Renal cortex interstitium (tissue), 11 donors: ENCODE data around the gene WWTR1. TPM values are rescaled to one million over a fixed set of nuclear protein-coding genes. Genes with fewer than 3 reads are reported as not detected.
A peak's percentile ranks its signal among the peaks of the same experiment; 100 is the strongest.

Source experiments
- DNase-seq, 11 donors: peaks; one replicate each; pipeline ENCODE4 v3.0.0-alpha.2; 2013; ENCODE audit warnings: low read depth in 9 of 11, low spot score in 4 of 11; ENCODE audit errors: extremely low read depth in 1 of 11
- polyA plus RNA-seq, 3 donors: library from polyadenylated mRNA; unstranded; fragments of 120-200 nt; gene quantifications; one replicate each; pipeline ENCODE4 v1.2.1, GENCODE V29; 2013; ENCODE audit not compliant: insufficient read length in 3 of 3

Gene WWTR1
- polyA plus RNA-seq, 3 donors: 92.3 to 117 (median 111) TPM

GRCh38 chr3:149662240-149662887 is 4.5 kb upstream of the WWTR1 start:
- no peak for DNase-seq

GRCh38 chr3:149660462-149660861 is 2.6 kb upstream of the WWTR1 start:
- no peak for DNase-seq

- DNase-seq: peak; percentile 59 to 84 (median 72)
Observed at GRCh38 chr3:149658744-149659497, 1.1 kb upstream of the WWTR1 start.

GRCh38 chr3:149657321-149657925 is 402 bp downstream of the WWTR1 start:
- DNase-seq: peak in 5 of 11 donors; percentile 19 to 73 (median 58)

GRCh38 chr3:149655826-149656574 is 1.8 kb downstream of the WWTR1 start:
- DNase-seq: peak in 2 of 11 donors; percentile 20 to 32

- DNase-seq: no peak
Observed at GRCh38 chr3:149654188-149654601, 3.6 kb downstream of the WWTR1 start.

GRCh38 chr3:149653564-149653963 is 4.3 kb downstream of the WWTR1 start:
- no peak for DNase-seq

- DNase-seq: no peak
Observed at GRCh38 chr3:149653136-149653535, 4.7 kb downstream of the WWTR1 start.

- DNase-seq: no peak
Observed at GRCh38 chr3:149650828-149651227, 7.0 kb downstream of the WWTR1 start.

- DNase-seq: no peak
Observed at GRCh38 chr3:149648525-149648924, 9.3 kb downstream of the WWTR1 start.

GRCh38 chr3:149647812-149648211 is 10.0 kb downstream of the WWTR1 start:
- DNase-seq: no peak

- no peak for DNase-seq
Observed at GRCh38 chr3:149647285-149647684, 10.5 kb downstream of the WWTR1 start.

GRCh38 chr3:149646181-149646766 is 11.6 kb downstream of the WWTR1 start:
- DNase-seq: no peak

GRCh38 chr3:149643963-149644362 is 13.9 kb downstream of the WWTR1 start:
- no peak for DNase-seq

GRCh38 chr3:149643482-149643798 is 14.4 kb downstream of the WWTR1 start:
- DNase-seq: no peak

GRCh38 chr3:149640976-149641728 is 16.7 kb downstream of the WWTR1 start:
- DNase-seq: no peak

- no peak for DNase-seq
Observed at GRCh38 chr3:149639093-149639486, 18.7 kb downstream of the WWTR1 start.

- DNase-seq: peak in 4 of 11 donors; percentile 28 to 61 (median 30)
Observed at GRCh38 chr3:149638228-149639092, 19.4 kb downstream of the WWTR1 start.
